Stomach (tissue), 4 donors: ENCODE data around the gene SYT6.

Experiments used
- EP300 ChIP-seq: sonication (generic); formaldehyde crosslinking; IDR thresholded peaks from one replicate; pipeline ENCODE4 v1.6.1; 2017; ENCODE audit warnings: antibody characterized with exemption
- POLR2A ChIP-seq, 4 donors: fragments of 450-650 bp; IDR thresholded peaks; one replicate each; pipeline ENCODE4 v1.6.1; 2016; ENCODE audit warnings: antibody characterized with exemption in 4 of 4, control low read depth in 2 of 4, mild to moderate bottlenecking in 1 of 4, moderate library complexity in 1 of 4
- POLR2AphosphoS5 ChIP-seq, 3 donors: sonication (generic); formaldehyde crosslinking; IDR thresholded peaks; one replicate each; pipeline ENCODE4 v1.6.1; 2016; ENCODE audit warnings: antibody characterized with exemption in 3 of 3
- TF ChIP-seq, protein P1 (sequence below), 7 experiments: fragments of 450-650 bp in 4 of 7; fragments of 200-600 bp in 3 of 7; sonication (generic) in 3 of 7; IDR thresholded peaks; one replicate each; pipeline ENCODE4 v1.5.1; 2016 to 2019; ENCODE audit warnings: antibody characterized with exemption in 7 of 7, control low read depth in 2 of 7, mild to moderate bottlenecking in 1 of 7

DNA sequence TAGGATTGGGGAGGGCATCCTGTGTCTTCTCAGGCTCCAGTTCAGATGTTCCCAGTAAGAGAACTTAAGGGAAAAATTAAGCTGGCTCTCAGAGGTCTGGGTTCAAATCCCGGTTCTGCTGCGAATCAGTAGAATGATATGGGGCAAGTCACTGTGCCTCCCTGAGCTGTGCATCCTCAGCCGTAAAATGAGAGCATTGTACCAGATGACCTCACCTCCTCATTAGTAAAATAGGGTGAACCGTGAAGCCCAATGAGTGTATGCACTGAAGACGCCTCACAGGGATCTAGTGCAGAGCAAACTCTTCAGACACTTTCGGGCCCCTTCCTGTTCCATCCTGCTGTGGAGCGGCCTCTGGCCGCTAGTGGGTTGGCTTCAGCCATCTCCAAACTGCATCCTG lies 36.0 kb downstream of the SYT6 start:
- TF ChIP-seq, protein P1, sequence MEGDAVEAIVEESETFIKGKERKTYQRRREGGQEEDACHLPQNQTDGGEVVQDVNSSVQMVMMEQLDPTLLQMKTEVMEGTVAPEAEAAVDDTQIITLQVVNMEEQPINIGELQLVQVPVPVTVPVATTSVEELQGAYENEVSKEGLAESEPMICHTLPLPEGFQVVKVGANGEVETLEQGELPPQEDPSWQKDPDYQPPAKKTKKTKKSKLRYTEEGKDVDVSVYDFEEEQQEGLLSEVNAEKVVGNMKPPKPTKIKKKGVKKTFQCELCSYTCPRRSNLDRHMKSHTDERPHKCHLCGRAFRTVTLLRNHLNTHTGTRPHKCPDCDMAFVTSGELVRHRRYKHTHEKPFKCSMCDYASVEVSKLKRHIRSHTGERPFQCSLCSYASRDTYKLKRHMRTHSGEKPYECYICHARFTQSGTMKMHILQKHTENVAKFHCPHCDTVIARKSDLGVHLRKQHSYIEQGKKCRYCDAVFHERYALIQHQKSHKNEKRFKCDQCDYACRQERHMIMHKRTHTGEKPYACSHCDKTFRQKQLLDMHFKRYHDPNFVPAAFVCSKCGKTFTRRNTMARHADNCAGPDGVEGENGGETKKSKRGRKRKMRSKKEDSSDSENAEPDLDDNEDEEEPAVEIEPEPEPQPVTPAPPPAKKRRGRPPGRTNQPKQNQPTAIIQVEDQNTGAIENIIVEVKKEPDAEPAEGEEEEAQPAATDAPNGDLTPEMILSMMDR (IDR thresholded peaks at IDR 0.05), result no peak
- no peak for TF ChIP-seq POLR2A (IDR thresholded peaks at IDR 0.05)
- no peak for TF ChIP-seq POLR2AphosphoS5 (IDR thresholded peaks at IDR 0.05)
- TF ChIP-seq EP300, result no peak
